Spleen (tissue), 11 donors: ENCODE results near the gene GRIP1. TPM values are rescaled to one million over a fixed set of nuclear protein-coding genes. Genes with fewer than 3 reads are reported as not detected.

Experiments used
- DNase-seq: peaks from one replicate; pipeline ENCODE4 v3.0.0-alpha.2; 2020
- H3K27ac ChIP-seq, 8 donors: fragments of 200-600 bp; sonication (generic) in 7 of 8; 1 replicate in 4 of 8; 2 replicates in 4 of 8; pipeline versions ENCODE4 v1.5.0 to v1.8.0; 2016 to 2021; ENCODE audit warnings: inconsistent platforms in 4 of 8, mild to moderate bottlenecking in 4 of 8, moderate library complexity in 1 of 8
- H3K27me3 ChIP-seq, 7 donors: fragments of 200-600 bp; sonication (generic) in 6 of 7; replicated peaks in 1 of 7; 1 replicate in 4 of 7; 2 replicates in 3 of 7; pipeline versions ENCODE4 v1.5.0 to v1.8.0; 2016 to 2021; ENCODE audit warnings: inconsistent platforms in 3 of 7, mild to moderate bottlenecking in 1 of 7
- H3K36me3 ChIP-seq, 6 donors: fragments of 200-600 bp; sonication (generic) in 5 of 6; 1 replicate in 4 of 6; 2 replicates in 2 of 6; pipeline versions ENCODE4 v1.5.0 to v1.8.0; 2016 to 2021; ENCODE audit warnings: inconsistent platforms in 2 of 6
- H3K4me1 ChIP-seq, 6 donors: fragments of 200-600 bp; sonication (generic) in 5 of 6; 1 replicate in 3 of 6; 2 replicates in 3 of 6; pipeline versions ENCODE4 v1.5.0 to v1.8.0; 2016 to 2021; ENCODE audit warnings: inconsistent platforms in 3 of 6
- H3K4me3 ChIP-seq, 8 donors: fragments of 200-600 bp; sonication (generic) in 7 of 8; 1 replicate in 4 of 8; 2 replicates in 4 of 8; pipeline versions ENCODE4 v1.5.0 to v1.8.0; 2016 to 2021; ENCODE audit warnings: inconsistent platforms in 4 of 8, mild to moderate bottlenecking in 4 of 8, moderate library complexity in 2 of 8
- H3K9me3 ChIP-seq, 8 donors: fragments of 200-600 bp; sonication (generic) in 7 of 8; 1 replicate in 4 of 8; 2 replicates in 4 of 8; pipeline versions ENCODE4 v1.5.0 to v1.8.0; 2016 to 2021; ENCODE audit warnings: inconsistent platforms in 4 of 8
- POLR2A ChIP-seq, 3 donors: fragments of 450-650 bp; IDR thresholded peaks; one replicate each; pipeline ENCODE4 v1.5.1; 2017; ENCODE audit warnings: antibody characterized with exemption in 3 of 3, mild to moderate bottlenecking in 1 of 3
- POLR2AphosphoS5 ChIP-seq, 3 donors: sonication (generic); formaldehyde crosslinking; IDR thresholded peaks; one replicate each; pipeline ENCODE4 v1.5.1; 2017; ENCODE audit warnings: antibody characterized with exemption in 3 of 3
- WGBS, 5 donors: extraction: QIAGEN DNeasy Blood & Tissue Kit in 3 of 5; methylation state at CpG; one replicate each; pipeline versions ENCODE4 v1.1.5 to v1.1.7; 2013 to 2018; 5-methylcytosine and 5-hydroxymethylcytosine counted together
- intact Hi-C: fragments of 100-400 bp; cut with DNase I; formaldehyde crosslinking; loops from one replicate; pipeline ENCODE4 v1.15.0; 2023; ENCODE audit warnings: low total_unique reads
- polyA plus RNA-seq, 3 donors: library from polyadenylated mRNA; stranded (reverse); fragments of 200-250 nt; gene quantifications; one replicate each; pipeline ENCODE4 v1.2.1, GENCODE V29; 2013
- total RNA-seq, 7 donors: library from RNA; depleted of rRNA in 3 of 7; stranded (reverse); fragments of >200 nt in 3 of 7; fragmentation: NEBNext Ultra II Directional in 4 of 7; extraction: Animal tissue kit (Norgen Biotek cat#: 25700) in 4 of 7; gene quantifications; one replicate each; pipeline versions ENCODE4 v1.1.0 to v1.2.1, GENCODE V29; 2016 to 2021
- TF ChIP-seq, protein P1 (sequence below), 11 experiments: fragments of 200-600 bp in 7 of 11; fragments of 450-650 bp in 4 of 11; sonication (generic) in 4 of 11; IDR thresholded peaks in 8 of 11; conservative IDR thresholded peaks in 3 of 11; 1 replicate in 7 of 11; 2 replicates in 4 of 11; pipeline versions ENCODE4 v1.4.0 to v1.8.0; 2016 to 2021; ENCODE audit warnings: antibody characterized with exemption in 11 of 11, inconsistent platforms in 4 of 11, mild to moderate bottlenecking in 1 of 11
- donor health status: healthy with polysubstance abuse.
- donor health status: DM: no; HTN: no; CAD: no; lungs with moderate emphysema.
- donor health status: DM: no; HTN: no; CAD: no.
- donor health status: Bipolar disorder and iron deficiency.
- donor health status: healthy.
- donor health status: DM: no; HTN: no; CAD: no.
- donor health status: DM: yes; HTN: yes; CAD: no.

GRIP1 gene
- total and polyA plus RNA-seq, 10 donors: 0.35 to 15.2 (median 4.8) TPM

DNA sequence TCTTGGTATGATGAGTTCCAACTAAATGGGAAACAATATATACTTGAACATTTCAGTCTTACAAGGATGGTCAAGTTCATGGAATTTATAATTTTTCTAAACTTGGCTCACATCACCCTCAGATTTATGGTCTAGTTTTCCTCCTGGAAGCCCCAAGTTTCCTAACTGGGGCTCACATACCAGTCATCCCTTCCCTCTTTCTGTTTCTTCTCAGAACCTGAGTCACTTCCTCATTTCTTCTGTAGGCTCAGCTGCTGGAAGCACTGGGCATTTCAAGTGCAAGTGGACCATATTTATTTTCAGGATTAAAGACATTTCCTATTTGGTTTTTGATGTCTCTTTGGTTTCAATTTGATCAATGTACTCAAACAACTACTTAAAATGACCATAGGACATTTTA is 55.4 kb downstream of the GRIP1 start:
- Histone ChIP-seq H3K4me3 (no peak overlapping the region), H3K27ac (no peak overlapping the region), H3K4me1 (peaks cover 0 to 23% (median 1%) of the 10 kb centered on the region in 6 donors), H3K27me3 (no peaks in the 10 kb centered on the region), H3K9me3 (no peaks in the 10 kb centered on the region), H3K36me3 (no peaks in the 10 kb centered on the region)
- DNase-seq: no peak
- intact Hi-C loops: no loop called here
- TF ChIP-seq, protein P1, sequence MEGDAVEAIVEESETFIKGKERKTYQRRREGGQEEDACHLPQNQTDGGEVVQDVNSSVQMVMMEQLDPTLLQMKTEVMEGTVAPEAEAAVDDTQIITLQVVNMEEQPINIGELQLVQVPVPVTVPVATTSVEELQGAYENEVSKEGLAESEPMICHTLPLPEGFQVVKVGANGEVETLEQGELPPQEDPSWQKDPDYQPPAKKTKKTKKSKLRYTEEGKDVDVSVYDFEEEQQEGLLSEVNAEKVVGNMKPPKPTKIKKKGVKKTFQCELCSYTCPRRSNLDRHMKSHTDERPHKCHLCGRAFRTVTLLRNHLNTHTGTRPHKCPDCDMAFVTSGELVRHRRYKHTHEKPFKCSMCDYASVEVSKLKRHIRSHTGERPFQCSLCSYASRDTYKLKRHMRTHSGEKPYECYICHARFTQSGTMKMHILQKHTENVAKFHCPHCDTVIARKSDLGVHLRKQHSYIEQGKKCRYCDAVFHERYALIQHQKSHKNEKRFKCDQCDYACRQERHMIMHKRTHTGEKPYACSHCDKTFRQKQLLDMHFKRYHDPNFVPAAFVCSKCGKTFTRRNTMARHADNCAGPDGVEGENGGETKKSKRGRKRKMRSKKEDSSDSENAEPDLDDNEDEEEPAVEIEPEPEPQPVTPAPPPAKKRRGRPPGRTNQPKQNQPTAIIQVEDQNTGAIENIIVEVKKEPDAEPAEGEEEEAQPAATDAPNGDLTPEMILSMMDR (IDR thresholded peaks at IDR 0.05 in 8 of 11, conservative IDR thresholded peaks at IDR 0.05 in 3 of 11): no peak
- TF ChIP-seq POLR2A (IDR thresholded peaks at IDR 0.05) (no peak), POLR2AphosphoS5 (IDR thresholded peaks at IDR 0.05) (no peak)

DNA sequence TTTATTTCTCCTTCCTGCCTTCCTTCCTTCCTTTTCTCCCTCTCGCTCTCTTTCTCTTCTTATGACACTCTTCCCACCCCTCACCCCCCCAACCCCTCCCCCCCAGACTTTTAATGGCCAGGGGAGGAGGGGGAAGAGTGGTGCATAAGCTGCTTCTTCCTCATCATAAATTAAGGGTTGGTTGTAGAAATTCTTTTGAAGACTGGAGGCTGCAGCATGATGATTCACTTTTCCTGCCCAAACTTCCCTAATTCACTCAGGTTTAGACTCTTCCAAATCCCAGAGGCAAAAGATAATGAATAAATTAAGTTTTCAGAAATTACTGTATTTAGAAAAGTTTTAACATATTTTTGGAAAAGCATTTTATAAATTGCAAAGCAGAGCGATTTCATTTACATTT is 58.2 kb downstream of the GRIP1 start:
- WGBS, 5 donors: 43 to 71% (median 51%) methylated on average over 2 of the region's 2 CpGs
- no peak overlapping the region for H3K4me3 ChIP-seq
- H3K27ac ChIP-seq: no peak overlapping the region
- no peaks in the 10 kb centered on the region for H3K9me3 ChIP-seq
- DNase-seq: no peak
- H3K27me3 ChIP-seq: no peaks in the 10 kb centered on the region
- H3K4me1 ChIP-seq: peaks cover 0 to 18% (median 0%) of the 10 kb centered on the region in 6 donors
- TF ChIP-seq, protein P1 (IDR thresholded peaks at IDR 0.05 in 8 of 11, conservative IDR thresholded peaks at IDR 0.05 in 3 of 11): no peak
- no peak for TF ChIP-seq POLR2A (IDR thresholded peaks at IDR 0.05)
- no peak for TF ChIP-seq POLR2AphosphoS5 (IDR thresholded peaks at IDR 0.05)
- H3K36me3 ChIP-seq: no peaks in the 10 kb centered on the region
- intact Hi-C loops: no loop called here

DNA sequence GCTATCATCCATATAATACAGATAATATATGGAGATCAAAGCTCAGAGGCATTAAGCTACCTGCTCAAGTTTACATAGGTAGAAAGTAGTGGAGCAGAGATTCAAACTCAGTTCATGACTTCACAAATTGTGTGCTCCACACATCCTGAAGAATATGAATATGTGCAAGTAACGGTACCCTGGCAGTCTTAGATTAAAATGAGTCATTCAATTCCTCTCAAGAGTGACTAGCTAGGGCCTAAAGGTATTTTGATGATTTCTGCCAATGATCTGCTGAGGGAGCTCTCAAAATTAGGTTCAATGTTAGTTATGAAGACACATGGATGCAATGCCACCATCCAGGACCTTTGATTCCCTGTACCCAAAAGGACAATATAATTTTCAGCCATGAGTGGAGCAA is 58.9 kb downstream of the GRIP1 start:
- H3K36me3 ChIP-seq: no peaks in the 10 kb centered on the region
- H3K9me3 ChIP-seq: no peaks in the 10 kb centered on the region
- no peak overlapping the region for H3K27ac ChIP-seq
- 64 to 86% (median 66%) methylated on average over 1 of the region's 1 CpG for WGBS, 5 donors
- H3K27me3 ChIP-seq: no peaks in the 10 kb centered on the region
- TF ChIP-seq POLR2AphosphoS5 (IDR thresholded peaks at IDR 0.05) (no peak), POLR2A (IDR thresholded peaks at IDR 0.05) (no peak)
- TF ChIP-seq, protein P1 (IDR thresholded peaks at IDR 0.05 in 8 of 11, conservative IDR thresholded peaks at IDR 0.05 in 3 of 11): no peak
- H3K4me1 ChIP-seq: peaks cover 0 to 15% (median 0%) of the 10 kb centered on the region in 6 donors
- H3K4me3 ChIP-seq: no peak overlapping the region
- intact Hi-C loops: no loop called here
- no peak for DNase-seq

DNA sequence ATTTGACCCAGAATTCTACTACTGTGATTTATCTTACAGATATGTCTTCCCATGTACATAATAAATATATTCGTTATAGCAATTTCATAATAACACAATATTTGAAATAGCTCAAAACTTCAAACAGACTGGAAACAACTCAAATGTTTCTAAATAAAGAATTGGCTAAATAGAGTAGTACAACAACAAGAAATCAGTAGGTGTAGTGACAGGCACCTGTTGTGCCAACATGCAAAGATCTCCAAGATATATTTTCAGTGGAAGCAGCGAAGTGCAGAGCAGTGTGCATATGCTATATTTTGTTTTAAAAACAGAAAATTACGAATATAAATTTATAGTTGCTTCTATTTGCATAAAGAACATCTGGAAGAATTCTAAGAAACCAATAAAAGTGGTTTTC is 60.9 kb downstream of the GRIP1 start:
- no peak for DNase-seq
- WGBS, 5 donors: 72 to 81% (median 78%) methylated on average over 3 of the region's 3 CpGs
- Histone ChIP-seq H3K9me3 (no peaks in the 10 kb centered on the region), H3K4me3 (no peak overlapping the region), H3K27ac (no peak overlapping the region), H3K36me3 (no peaks in the 10 kb centered on the region), H3K27me3 (no peaks in the 10 kb centered on the region), H3K4me1 (no peaks in the 10 kb centered on the region)
- intact Hi-C loops: no loop called here
- TF ChIP-seq, protein P1 (IDR thresholded peaks at IDR 0.05 in 8 of 11, conservative IDR thresholded peaks at IDR 0.05 in 3 of 11): no peak
- no peak for TF ChIP-seq POLR2AphosphoS5 (IDR thresholded peaks at IDR 0.05)
- TF ChIP-seq POLR2A (IDR thresholded peaks at IDR 0.05): no peak
